ENCODE data around the gene GLP2R. TPM values are rescaled to one million over a fixed set of nuclear protein-coding genes. Genes with fewer than 3 reads are reported as not detected.

Gene GLP2R
- polyA plus RNA-seq, 1 of the 3 experiments (the other 2 are of a cell fraction) = not detected

DNA sequence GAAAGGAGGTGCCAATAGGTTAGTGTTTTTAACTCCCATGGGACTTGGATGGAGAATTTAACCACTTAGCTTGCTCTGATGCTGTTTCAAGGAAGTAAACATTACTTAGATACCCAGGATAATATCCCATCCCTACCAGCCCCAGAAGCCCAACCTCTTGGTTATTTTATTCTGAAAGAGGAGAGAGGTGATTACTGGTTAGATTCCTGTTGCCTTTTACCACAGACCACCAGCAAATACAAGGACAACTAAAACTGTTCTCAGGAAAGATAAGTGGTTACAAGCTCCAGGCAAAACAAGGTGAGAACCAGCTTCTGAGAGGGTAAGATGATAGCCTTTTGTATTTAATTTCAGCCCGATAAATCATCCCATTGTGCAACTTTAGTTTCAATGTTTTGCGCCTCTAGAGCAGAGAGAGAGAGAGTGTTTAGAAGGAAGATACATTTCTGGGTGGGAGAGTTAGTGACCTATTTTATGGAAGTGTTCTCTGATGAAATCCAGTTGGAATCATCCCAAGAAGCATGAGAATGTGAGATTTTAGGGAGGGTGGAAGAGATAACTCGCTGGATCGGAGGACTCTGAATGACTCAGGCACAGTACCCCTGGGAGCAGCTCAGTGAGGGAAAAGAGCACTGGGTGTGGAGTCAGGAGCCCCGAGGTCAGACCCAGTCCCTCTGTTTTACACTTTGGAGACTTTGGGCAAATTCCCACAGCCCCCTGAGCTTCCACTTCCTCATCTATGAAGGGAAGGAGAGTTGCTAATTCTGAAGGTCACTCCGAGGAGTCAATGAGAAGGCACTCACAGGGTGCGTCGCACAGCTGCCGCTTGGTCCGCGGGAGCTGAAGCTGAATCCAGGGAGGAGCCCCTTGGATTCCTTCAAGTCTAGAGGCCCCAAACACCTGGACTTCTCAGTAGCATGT lies 12.1 kb downstream of the GLP2R start:
- no peak overlapping the region for H3K9ac ChIP-seq
- H3K4me2 ChIP-seq = no peak overlapping the region
- ChIA-PET POLR2A (no interaction called here), CTCF (no interaction called here)
- no peaks in the 10 kb centered on the region for H3K9me2 ChIP-seq
- H4K20me1 ChIP-seq (ENCODE audit: insufficient read depth) = no peaks in the 10 kb centered on the region
- no peaks in the 10 kb centered on the region for H3K79me2 ChIP-seq (ENCODE audit: insufficient read depth)
- TF ChIP-seq RCOR1 (IDR thresholded peaks at IDR 0.05; ENCODE audit: low read length) = no peak
- no peak for TF ChIP-seq GATA2 (CRISPR knock-in tag; IDR thresholded peaks at IDR 0.05)
- TF ChIP-seq NFIC (IDR thresholded peaks at IDR 0.05; ENCODE audit: borderline replicate concordance) = no peak
- no peak for TF ChIP-seq EZH2phosphoT487 (IDR thresholded peaks at IDR 0.05; ENCODE audit: borderline replicate concordance, low read depth)
- TF ChIP-seq FOXM1 (IDR thresholded peaks at IDR 0.05; ENCODE audit: low read depth) = no peak
- TF ChIP-seq NRF1 (IDR thresholded peaks at IDR 0.05; ENCODE audit: low read depth, low read length) = no peak
- no peak for TF ChIP-seq FOSL2 (IDR thresholded peaks at IDR 0.05; ENCODE audit: borderline replicate concordance, low read depth)
- TF ChIP-seq MAX (IDR thresholded peaks at IDR 0.05; ENCODE audit: low read depth) = no peak
- no peak for TF ChIP-seq RXRA (IDR thresholded peaks at IDR 0.05; ENCODE audit: borderline replicate concordance, low read depth)
- TF ChIP-seq JUND (IDR thresholded peaks at IDR 0.05) = no peak
- no peak overlapping the region for H2AFZ ChIP-seq (ENCODE audit: low read depth)
- H3F3A ChIP-seq (replicated peaks; ENCODE audit: insufficient read depth) = no peaks in the 10 kb centered on the region
- H3K4me1 ChIP-seq (ENCODE audit: control insufficient read depth in 1 of 2, insufficient read depth in 2 of 2, low read depth in 1 of 2, low read length in 1 of 2) = no peaks in the 10 kb centered on the region
- DNase-seq = no peak
- 12% methylated on average over 10 of the region's 11 CpGs for WGBS (ENCODE audit: low lambda C conversion rate)
- H3K36me3 ChIP-seq (replicated peaks in 1 of 2; ENCODE audit: control insufficient read depth in 1 of 2, insufficient read depth in 2 of 2, low read length in 1 of 2) = no peaks in the 10 kb centered on the region
- no peaks in the 10 kb centered on the region; the same call in 1 of the 2 replicates for H3K27me3 ChIP-seq (ENCODE audit: insufficient read depth)
- no peaks in the 10 kb centered on the region for H3K9me3 ChIP-seq
- no peak overlapping the region for H3K4me3 ChIP-seq (ENCODE audit: low read depth in 2 of 2, low read length in 1 of 2)
- no peak overlapping the region for H3K27ac ChIP-seq (ENCODE audit: low read depth in 2 of 2, low read length in 1 of 2)

DNA sequence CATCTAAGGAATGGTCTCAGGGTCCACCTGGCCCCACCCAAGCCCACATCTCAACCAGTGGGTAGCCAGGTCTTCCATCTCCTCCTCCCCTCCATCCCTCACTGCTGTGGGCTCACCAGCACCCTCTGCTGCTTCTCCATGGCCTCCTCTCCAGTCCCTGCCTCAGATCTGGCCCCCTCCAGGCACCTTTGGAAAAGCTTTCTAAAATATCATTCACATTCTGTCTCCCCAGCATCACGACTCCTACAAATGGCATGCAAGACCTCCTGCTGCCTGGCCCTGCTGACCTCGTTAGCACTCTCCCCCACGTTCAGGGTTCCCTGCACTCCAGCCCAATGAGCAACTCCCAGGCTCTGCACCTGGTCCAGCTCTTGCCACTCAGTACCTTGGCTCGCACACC lies 13.7 kb downstream of the GLP2R start:
- Histone ChIP-seq H4K20me1 (ENCODE audit: insufficient read depth) (no peaks in the 10 kb centered on the region), H3K9me2 (no peaks in the 10 kb centered on the region), H3K9ac (no peak overlapping the region), H3K36me3 (replicated peaks in 1 of 2; ENCODE audit: control insufficient read depth in 1 of 2, insufficient read depth in 2 of 2, low read length in 1 of 2) (no peaks in the 10 kb centered on the region), H3K4me3 (ENCODE audit: low read depth in 2 of 2, low read length in 1 of 2) (no peak overlapping the region), H3K79me2 (ENCODE audit: insufficient read depth) (no peaks in the 10 kb centered on the region), H3K27me3 (ENCODE audit: insufficient read depth) (no peaks in the 10 kb centered on the region; the same call in 1 of the 2 replicates), H2AFZ (ENCODE audit: low read depth) (no peak overlapping the region), H3K27ac (ENCODE audit: low read depth in 2 of 2, low read length in 1 of 2) (no peak overlapping the region), H3K4me2 (no peak overlapping the region), H3F3A (replicated peaks; ENCODE audit: insufficient read depth) (no peaks in the 10 kb centered on the region), H3K9me3 (no peaks in the 10 kb centered on the region), H3K4me1 (ENCODE audit: control insufficient read depth in 1 of 2, insufficient read depth in 2 of 2, low read depth in 1 of 2, low read length in 1 of 2) (no peaks in the 10 kb centered on the region)
- ChIA-PET POLR2A (no interaction called here), CTCF (no interaction called here)
- no peak for DNase-seq
- TF ChIP-seq FOXJ3 (CRISPR knock-in tag; IDR thresholded peaks at IDR 0.05) (no peak), USF1 (IDR thresholded peaks at IDR 0.05; ENCODE audit: borderline replicate concordance, low read depth) (no peak), GATA2 (CRISPR knock-in tag; IDR thresholded peaks at IDR 0.05) (no peak), FOXM1 (IDR thresholded peaks at IDR 0.05; ENCODE audit: low read depth) (no peak), EP300 (IDR thresholded peaks at IDR 0.05; ENCODE audit: borderline replicate concordance in 1 of 2, low read depth in 1 of 2, low read length in 1 of 2) (no peak), FOSL2 (IDR thresholded peaks at IDR 0.05; ENCODE audit: borderline replicate concordance, low read depth) (no peak), MAX (IDR thresholded peaks at IDR 0.05; ENCODE audit: low read depth) (no peak), GABPA (IDR thresholded peaks at IDR 0.05; ENCODE audit: low read depth) (no peak), RCOR1 (IDR thresholded peaks at IDR 0.05; ENCODE audit: low read length) (no peak), RXRA (IDR thresholded peaks at IDR 0.05; ENCODE audit: borderline replicate concordance, low read depth) (no peak), RAD21 (IDR thresholded peaks at IDR 0.05; ENCODE audit: low read length) (no peak), CHD2 (IDR thresholded peaks at IDR 0.05; ENCODE audit: low read length, partially characterized antibody) (no peak), REST (IDR thresholded peaks at IDR 0.05; ENCODE audit: low read depth, low read length) (no peak), ELF1 (IDR thresholded peaks at IDR 0.05) (no peak), SIN3A (IDR thresholded peaks at IDR 0.05; ENCODE audit: borderline replicate concordance, low read depth, low read length) (no peak)
- WGBS (ENCODE audit: low lambda C conversion rate) = 4% methylated on average over 4 of the region's 4 CpGs
